ENCODE measurements around the gene TMEM176B.
"Not testable (repeated sequence)": the region's sequence is repeated elsewhere in the genome, so short reads cannot be mapped to it uniquely, and the experiment has no call there.

The TMEM176B gene

GRCh38 chr7:150823484-150824126, 23.4 kb upstream of the TMEM176B start:
- intact Hi-C loops (cut with DNase I), result no loop called here
- DNase-seq, result no peak

GRCh38 chr7:150823043-150823442, 22.9 kb upstream of the TMEM176B start:
- intact Hi-C loops (cut with DNase I), result no loop called here
- DNase-seq, result no peak

- intact Hi-C loops (cut with DNase I), result no loop called here
- DNase-seq, result no peak
Measured at GRCh38 chr7:150820578-150821198, 20.5 kb upstream of the TMEM176B start.

GRCh38 chr7:150820148-150820547, 20.0 kb upstream of the TMEM176B start:
- intact Hi-C loops (cut with DNase I), result no loop called here
- DNase-seq, result no peak

- no peak for DNase-seq
- intact Hi-C loops (cut with DNase I), result no loop called here
Measured at GRCh38 chr7:150818971-150819370, 18.8 kb upstream of the TMEM176B start.

GRCh38 chr7:150814328-150815001, 14.3 kb upstream of the TMEM176B start:
- intact Hi-C loops (cut with DNase I), result no loop called here
- DNase-seq, result no peak

GRCh38 chr7:150807616-150808438, 7.7 kb upstream of the TMEM176B start:
- peak in 1 of 10 donors; percentile 74 for DNase-seq
- intact Hi-C loops (cut with DNase I), result not testable (repeated sequence)

GRCh38 chr7:150806863-150807262, 6.7 kb upstream of the TMEM176B start:
- intact Hi-C loops (cut with DNase I), result no loop called here
- DNase-seq, result no peak

- DNase-seq, result no peak
- intact Hi-C loops (cut with DNase I), result no loop called here
Measured at GRCh38 chr7:150806454-150806853, 6.3 kb upstream of the TMEM176B start.

- DNase-seq, result no peak
- intact Hi-C loops (cut with DNase I), result no loop called here
Measured at GRCh38 chr7:150805864-150806263, 5.7 kb upstream of the TMEM176B start.

- intact Hi-C loops (cut with DNase I), result no loop called here
- DNase-seq, result no peak
Measured at GRCh38 chr7:150804802-150805201, 4.6 kb upstream of the TMEM176B start.

GRCh38 chr7:150803161-150803860, 3.1 kb upstream of the TMEM176B start:
- peak in 1 of 10 donors; percentile 47 for DNase-seq
- intact Hi-C loops (cut with DNase I), result no loop called here

GRCh38 chr7:150801946-150802771, 2.0 kb upstream of the TMEM176B start:
- peak in 1 of 10 donors; percentile 38 for DNase-seq
- intact Hi-C loops (cut with DNase I), result no loop called here

GRCh38 chr7:150801242-150801945, 1.2 kb upstream of the TMEM176B start:
- DNase-seq, result peak in 1 of 10 donors; percentile 47
- intact Hi-C loops (cut with DNase I), result no loop called here

GRCh38 chr7:150800581-150801241, 547 bp upstream of the TMEM176B start, which contains the start of gene TMEM176A:
TMEM176A (plus strand) TSS chr7:150800769; CDS start chr7:150801551, 782 bp downstream.
- intact Hi-C loops (cut with DNase I), result no loop called here
- DNase-seq, result peak in 2 of 10 donors; percentile 71 to 86

- intact Hi-C loops (cut with DNase I), result no loop called here
- no peak for DNase-seq
Measured at GRCh38 chr7:150799156-150799555, 1.0 kb downstream of the TMEM176B start.

GRCh38 chr7:150797661-150798060, 2.5 kb downstream of the TMEM176B start:
- intact Hi-C loops (cut with DNase I), result no loop called here
- no peak for DNase-seq

- intact Hi-C loops (cut with DNase I), result no loop called here
- DNase-seq, result peak in 2 of 10 donors; percentile 40 to 64
Measured at GRCh38 chr7:150793569-150794238, 6.5 kb downstream of the TMEM176B start.
